ENCODE measurements around the gene CDON. TPM values are rescaled to one million over a fixed set of nuclear protein-coding genes. Genes with fewer than 3 reads are reported as not detected.

The CDON gene
- total RNA-seq, 8 experiments from 2014 or later: 1.3 to 16.9 (median 10.3) TPM

GRCh38 chr11:126100716-126101115 lies 38.0 kb upstream of the CDON start:
- peaks cover 0 to 5% of the 10 kb centered on the region in 2 donors for H3K4me1 ChIP-seq (replicated peaks in 1 of 2)
- no peak overlapping the region for H3K4me3 ChIP-seq
- no peak for ATAC-seq (replicated peaks in 6 of 8)
- in situ Hi-C loops (cut with MboI; ENCODE audit: low pct_unique_long_range_greater_than_20kb in 2 of 9, low sequenced_read_pairs in 9 of 9, unreplicated experiment in 9 of 9): no loop called here
- 0 to 100% (median 52%) methylated on average over 1 to 3 of the region's 5 CpGs; no CpG with 5 or more reads in 6 of the 10 experiments for WGBS, 10 experiments
- no peak overlapping the region for H3K27ac ChIP-seq

GRCh38 chr11:126098204-126098769 lies 35.6 kb upstream of the CDON start:
- 43 to 90% (median 67%) methylated on average over 1 to 7 of the region's 7 CpGs; no CpG with 5 or more reads in 3 of the 10 experiments for WGBS, 10 experiments
- Histone ChIP-seq H3K4me3 (no peak overlapping the region), H3K27ac (no peak overlapping the region), H3K4me1 (replicated peaks in 1 of 2) (peaks cover 0 to 5% of the 10 kb centered on the region in 2 donors)
- in situ Hi-C loops (cut with MboI; ENCODE audit: low pct_unique_long_range_greater_than_20kb in 2 of 9, low sequenced_read_pairs in 9 of 9, unreplicated experiment in 9 of 9): no loop called here
- ATAC-seq (replicated peaks in 6 of 8): no peak

- no peak overlapping the region for H3K27ac ChIP-seq
- H3K4me3 ChIP-seq: no peak overlapping the region
- 0 to 75% (median 29%) methylated on average over 1 to 3 of the region's 4 CpGs; no CpG with 5 or more reads in 5 of the 10 experiments for WGBS, 10 experiments
- ATAC-seq (replicated peaks in 6 of 8): peak in 3 of 8 experiments; percentile 54 to 97 (median 95)
- peaks cover 0 to 4% of the 10 kb centered on the region in 2 donors for H3K4me1 ChIP-seq (replicated peaks in 1 of 2)
- in situ Hi-C loops (cut with MboI; ENCODE audit: low pct_unique_long_range_greater_than_20kb in 2 of 9, low sequenced_read_pairs in 9 of 9, unreplicated experiment in 9 of 9): no loop called here
These were observed 33.1 kb upstream of the CDON start for GRCh38 chr11:126095745-126096144.

GRCh38 chr11:126090452-126090851 lies 27.8 kb upstream of the CDON start:
- 60 to 100% (median 96%) methylated on average over 1 to 5 of the region's 5 CpGs; no CpG with 5 or more reads in 3 of the 10 experiments for WGBS, 10 experiments
- no peak overlapping the region for H3K27ac ChIP-seq
- H3K4me3 ChIP-seq: no peak overlapping the region
- in situ Hi-C loops (cut with MboI; ENCODE audit: low pct_unique_long_range_greater_than_20kb in 2 of 9, low sequenced_read_pairs in 9 of 9, unreplicated experiment in 9 of 9): no loop called here
- ATAC-seq (replicated peaks in 6 of 8): no peak
- H3K4me1 ChIP-seq (replicated peaks in 1 of 2): no peaks in the 10 kb centered on the region

- Histone ChIP-seq H3K27ac (no peak overlapping the region), H3K4me1 (replicated peaks in 1 of 2) (peaks cover 0 to 2% of the 10 kb centered on the region in 2 donors), H3K4me3 (no peak overlapping the region)
- ATAC-seq (replicated peaks in 6 of 8): no peak
- 0 to 100% (median 17%) methylated on average over 1 of the region's 1 CpG; no CpG with 5 or more reads in 4 of the 10 experiments for WGBS, 10 experiments
- in situ Hi-C loops (cut with MboI; ENCODE audit: low pct_unique_long_range_greater_than_20kb in 2 of 9, low sequenced_read_pairs in 9 of 9, unreplicated experiment in 9 of 9): no loop called here
These were observed 26.3 kb upstream of the CDON start for GRCh38 chr11:126088999-126089398.

GRCh38 chr11:126086248-126086647 lies 23.6 kb upstream of the CDON start:
- in situ Hi-C loops (cut with MboI; ENCODE audit: low pct_unique_long_range_greater_than_20kb in 2 of 9, low sequenced_read_pairs in 9 of 9, unreplicated experiment in 9 of 9): no loop called here
- peaks cover 5 to 12% of the 10 kb centered on the region in 2 donors for H3K4me1 ChIP-seq (replicated peaks in 1 of 2)
- no peak overlapping the region for H3K27ac ChIP-seq
- ATAC-seq (replicated peaks in 6 of 8): no peak
- 73 to 100% (median 92%) methylated on average over 1 to 5 of the region's 5 CpGs; no CpG with 5 or more reads in 5 of the 10 experiments for WGBS, 10 experiments
- H3K4me3 ChIP-seq: no peak overlapping the region

- H3K27ac ChIP-seq: no peak overlapping the region
- 83 to 100% (median 100%) methylated on average over 1 to 2 of the region's 4 CpGs; no CpG with 5 or more reads in 6 of the 10 experiments for WGBS, 10 experiments
- in situ Hi-C loops (cut with MboI; ENCODE audit: low pct_unique_long_range_greater_than_20kb in 2 of 9, low sequenced_read_pairs in 9 of 9, unreplicated experiment in 9 of 9): no loop called here
These were observed 21.9 kb upstream of the CDON start for GRCh38 chr11:126084608-126084912.

GRCh38 chr11:126083829-126084607 lies 21.4 kb upstream of the CDON start:
- in situ Hi-C loops (cut with MboI; ENCODE audit: low pct_unique_long_range_greater_than_20kb in 2 of 9, low sequenced_read_pairs in 9 of 9, unreplicated experiment in 9 of 9): no loop called here
- 40 to 86% (median 50%) methylated on average over 1 to 6 of the region's 12 CpGs; no CpG with 5 or more reads in 5 of the 10 experiments for WGBS, 10 experiments

More at GRCh38 chr11:126084608-126084912, 21.9 kb upstream of the CDON start:
- H3K4me3 ChIP-seq: no peak overlapping the region
- peaks cover 5 to 20% of the 10 kb centered on the region in 2 donors for H3K4me1 ChIP-seq (replicated peaks in 1 of 2)
- ATAC-seq (replicated peaks in 6 of 8): peak in 1 of 8 experiments; percentile 19

GRCh38 chr11:126082251-126083109 lies 19.8 kb upstream of the CDON start:
- WGBS, 10 experiments: 0 to 80% (median 61%) methylated on average over 1 to 9 of the region's 17 CpGs; no CpG with 5 or more reads in 2 of the 10 experiments
- Histone ChIP-seq H3K27ac (no peak overlapping the region), H3K4me1 (replicated peaks in 1 of 2) (peaks cover 5 to 21% of the 10 kb centered on the region in 2 donors), H3K4me3 (no peak overlapping the region)
- ATAC-seq (replicated peaks in 6 of 8): peak in 5 of 8 experiments; percentile 27 to 67 (median 50)
- in situ Hi-C loops (cut with MboI; ENCODE audit: low pct_unique_long_range_greater_than_20kb in 2 of 9, low sequenced_read_pairs in 9 of 9, unreplicated experiment in 9 of 9): no loop called here

More at GRCh38 chr11:126083829-126084607, 21.4 kb upstream of the CDON start:
- no peak overlapping the region for H3K4me3 ChIP-seq
- ATAC-seq (replicated peaks in 6 of 8): peak in 2 of 8 experiments; percentile 37 to 50
- H3K27ac ChIP-seq: no peak overlapping the region
- peaks cover 5 to 21% of the 10 kb centered on the region in 2 donors for H3K4me1 ChIP-seq (replicated peaks in 1 of 2)

GRCh38 chr11:126081915-126082250 lies 19.2 kb upstream of the CDON start:
- H3K4me3 ChIP-seq: no peak overlapping the region
- in situ Hi-C loops (cut with MboI; ENCODE audit: low pct_unique_long_range_greater_than_20kb in 2 of 9, low sequenced_read_pairs in 9 of 9, unreplicated experiment in 9 of 9): no loop called here
- no peak for ATAC-seq (replicated peaks in 6 of 8)
- 25 to 93% (median 71%) methylated on average over 1 to 4 of the region's 4 CpGs for WGBS, 10 experiments
- no peak overlapping the region for H3K27ac ChIP-seq
- H3K4me1 ChIP-seq (replicated peaks in 1 of 2): peaks cover 5 to 21% of the 10 kb centered on the region in 2 donors

GRCh38 chr11:126080161-126080941 lies 17.7 kb upstream of the CDON start:
- in situ Hi-C loops (cut with MboI; ENCODE audit: low pct_unique_long_range_greater_than_20kb in 2 of 9, low sequenced_read_pairs in 9 of 9, unreplicated experiment in 9 of 9): no loop called here
- peak; percentile 26 to 87 (median 80) for ATAC-seq (replicated peaks in 6 of 8)
- peaks cover 5 to 21% of the 10 kb centered on the region in 2 donors for H3K4me1 ChIP-seq (replicated peaks in 1 of 2)
- 17 to 100% (median 57%) methylated on average over 1 to 6 of the region's 8 CpGs; no CpG with 5 or more reads in 1 of the 10 experiments for WGBS, 10 experiments
- no peak overlapping the region for H3K27ac ChIP-seq
- H3K4me3 ChIP-seq: no peak overlapping the region

GRCh38 chr11:126079621-126080124 lies 17.0 kb upstream of the CDON start:
- WGBS, 10 experiments: 7 to 61% (median 33%) methylated on average over 1 to 6 of the region's 6 CpGs
- H3K27ac ChIP-seq: no peak overlapping the region
- peaks cover 5 to 21% of the 10 kb centered on the region in 2 donors for H3K4me1 ChIP-seq (replicated peaks in 1 of 2)
- peak; percentile 26 to 74 (median 46) for ATAC-seq (replicated peaks in 6 of 8)
- in situ Hi-C loops (cut with MboI; ENCODE audit: low pct_unique_long_range_greater_than_20kb in 2 of 9, low sequenced_read_pairs in 9 of 9, unreplicated experiment in 9 of 9): no loop called here
- H3K4me3 ChIP-seq: no peak overlapping the region
